Activated T-cell treated with anti-CD3 and anti-CD28 coated beads for 24 hours (primary cell): ENCODE measurements around the gene ADAMTS2.
"Not testable (repeated sequence)": the region's sequence is repeated elsewhere in the genome, so short reads cannot be mapped to it uniquely, and the experiment has no call there.

Experiments
- DNase-seq: peaks from one replicate; pipeline ENCODE4 v3.0.0-alpha.2; 2020; ENCODE audit warnings: low read depth

The ADAMTS2 gene

DNA sequence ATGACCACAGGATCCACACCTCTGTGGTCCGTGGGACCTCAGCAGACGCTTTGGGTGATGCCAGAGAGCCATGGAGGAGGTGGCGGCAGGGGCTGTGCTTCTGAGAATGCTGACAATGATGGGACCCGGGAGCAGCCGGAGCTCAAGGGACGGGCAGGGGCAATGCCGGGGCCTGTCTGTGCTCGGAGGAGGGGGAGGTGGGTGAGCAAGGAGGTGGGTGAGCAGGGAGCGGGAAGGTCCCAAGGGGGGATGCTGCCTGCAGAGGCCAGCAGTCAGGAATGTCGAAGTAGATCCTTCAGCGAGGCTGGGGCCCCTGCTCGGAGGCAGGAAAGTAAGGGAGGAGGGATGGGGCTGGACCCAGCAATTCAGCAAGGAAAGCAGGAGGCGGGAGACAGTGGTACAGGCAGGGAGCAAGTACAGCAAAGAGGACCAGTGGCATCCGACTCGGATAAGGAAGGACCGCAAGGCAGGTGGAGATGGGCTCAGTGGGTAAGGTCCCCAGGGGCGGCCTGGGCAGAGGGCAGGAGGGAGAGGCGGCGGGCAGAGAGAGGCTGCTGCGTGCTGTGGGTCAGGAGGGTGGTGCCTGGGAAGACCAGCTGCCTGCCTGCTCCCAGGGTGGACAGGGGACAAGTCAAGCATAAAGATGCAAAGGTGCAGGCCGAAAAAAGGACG, 49.0 kb downstream of the ADAMTS2 start:
- no peak for DNase-seq

DNA sequence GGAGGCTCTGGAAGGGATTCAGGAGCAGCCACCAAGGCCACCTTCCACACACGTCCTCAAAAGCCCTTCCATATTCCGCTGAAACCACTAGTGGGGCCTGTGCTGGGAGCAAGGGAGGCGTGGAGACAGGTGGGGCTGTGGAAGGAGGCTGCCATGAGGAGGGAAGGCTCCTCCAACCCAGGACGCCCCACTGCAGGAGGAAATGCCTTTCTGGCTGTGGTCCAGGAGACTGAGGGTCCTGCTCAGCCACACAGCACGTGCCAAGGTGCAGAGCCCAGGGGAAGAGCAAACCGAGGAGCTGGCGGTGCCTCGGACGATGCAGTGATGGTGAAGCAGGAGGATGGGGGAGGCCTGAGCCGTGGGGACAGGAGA, 49.5 kb downstream of the ADAMTS2 start:
- DNase-seq: no peak

DNA sequence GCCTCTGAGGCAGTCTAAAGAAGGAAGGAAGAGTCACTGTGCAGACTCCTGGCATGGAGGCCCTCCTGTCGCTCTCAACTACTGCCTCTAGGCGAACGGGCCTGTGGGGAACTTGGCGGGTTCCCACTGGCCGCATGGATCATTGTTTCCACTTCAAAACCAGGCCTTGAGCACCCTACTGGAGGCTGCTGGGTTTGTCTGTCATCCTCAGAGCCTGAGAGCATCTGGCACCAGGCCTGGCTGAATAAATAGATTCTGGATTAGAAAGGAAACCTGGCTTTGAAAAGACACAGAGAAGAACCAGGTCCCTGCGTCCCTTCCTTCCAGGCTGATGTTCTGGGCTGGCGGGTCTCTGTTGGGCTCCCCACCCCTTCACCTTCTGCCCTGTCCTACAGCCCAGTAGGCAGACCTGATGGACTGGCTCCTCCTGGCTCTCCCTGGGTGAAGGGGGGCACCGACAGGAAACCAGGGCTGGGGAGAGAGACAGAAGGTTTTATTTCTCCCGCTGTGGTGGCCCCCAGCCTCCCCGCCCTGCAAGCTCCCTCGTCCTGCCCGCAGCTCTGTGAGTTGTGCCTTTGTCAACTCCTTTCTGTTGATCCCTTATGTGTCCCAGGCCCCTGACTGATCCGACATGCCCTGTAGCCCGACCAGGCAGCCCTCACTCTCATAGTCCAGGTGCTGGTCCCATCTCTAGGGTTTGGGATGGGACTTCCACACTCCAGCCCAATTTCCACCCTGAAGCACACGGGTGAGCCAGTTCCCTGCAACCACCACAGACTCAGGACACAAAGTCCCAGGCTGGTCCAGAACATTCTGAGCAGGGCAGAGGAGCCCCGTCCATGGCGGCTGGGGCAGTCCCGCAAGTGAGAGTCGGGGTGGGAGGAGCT, 50.1 kb downstream of the ADAMTS2 start:
- DNase-seq: no peak

DNA sequence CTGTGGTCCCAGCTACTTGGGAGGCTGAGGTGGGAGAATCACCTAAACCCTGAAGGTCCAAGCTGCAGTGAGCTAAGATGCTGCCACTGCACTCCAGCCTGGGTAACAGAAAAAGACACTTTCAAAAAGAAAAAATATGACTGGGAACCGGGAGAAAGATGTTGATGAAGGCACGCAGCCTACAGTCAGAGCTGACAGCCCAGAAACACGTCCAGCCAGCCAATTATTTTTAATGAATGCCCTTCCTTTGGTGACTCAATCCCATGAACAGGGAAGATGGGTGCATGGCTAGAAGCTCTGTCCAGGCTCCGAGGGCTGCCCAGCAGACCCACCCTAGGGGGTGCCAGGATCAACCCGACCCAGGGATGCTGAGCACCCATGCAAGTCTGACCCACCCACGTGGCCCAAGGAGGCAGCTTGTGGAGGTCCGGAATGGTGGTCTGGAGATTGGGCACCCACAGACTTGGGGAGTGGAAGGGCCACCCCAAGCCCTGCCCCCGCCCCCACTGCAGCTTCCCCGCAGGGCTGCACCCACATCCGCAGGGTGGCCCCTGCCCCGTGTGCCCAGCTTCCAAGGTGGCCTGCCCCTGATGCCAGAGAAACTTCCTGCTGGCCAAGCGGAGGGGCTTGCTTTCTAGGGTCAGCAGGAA, 51.0 kb downstream of the ADAMTS2 start:
- DNase-seq: no peak

DNA sequence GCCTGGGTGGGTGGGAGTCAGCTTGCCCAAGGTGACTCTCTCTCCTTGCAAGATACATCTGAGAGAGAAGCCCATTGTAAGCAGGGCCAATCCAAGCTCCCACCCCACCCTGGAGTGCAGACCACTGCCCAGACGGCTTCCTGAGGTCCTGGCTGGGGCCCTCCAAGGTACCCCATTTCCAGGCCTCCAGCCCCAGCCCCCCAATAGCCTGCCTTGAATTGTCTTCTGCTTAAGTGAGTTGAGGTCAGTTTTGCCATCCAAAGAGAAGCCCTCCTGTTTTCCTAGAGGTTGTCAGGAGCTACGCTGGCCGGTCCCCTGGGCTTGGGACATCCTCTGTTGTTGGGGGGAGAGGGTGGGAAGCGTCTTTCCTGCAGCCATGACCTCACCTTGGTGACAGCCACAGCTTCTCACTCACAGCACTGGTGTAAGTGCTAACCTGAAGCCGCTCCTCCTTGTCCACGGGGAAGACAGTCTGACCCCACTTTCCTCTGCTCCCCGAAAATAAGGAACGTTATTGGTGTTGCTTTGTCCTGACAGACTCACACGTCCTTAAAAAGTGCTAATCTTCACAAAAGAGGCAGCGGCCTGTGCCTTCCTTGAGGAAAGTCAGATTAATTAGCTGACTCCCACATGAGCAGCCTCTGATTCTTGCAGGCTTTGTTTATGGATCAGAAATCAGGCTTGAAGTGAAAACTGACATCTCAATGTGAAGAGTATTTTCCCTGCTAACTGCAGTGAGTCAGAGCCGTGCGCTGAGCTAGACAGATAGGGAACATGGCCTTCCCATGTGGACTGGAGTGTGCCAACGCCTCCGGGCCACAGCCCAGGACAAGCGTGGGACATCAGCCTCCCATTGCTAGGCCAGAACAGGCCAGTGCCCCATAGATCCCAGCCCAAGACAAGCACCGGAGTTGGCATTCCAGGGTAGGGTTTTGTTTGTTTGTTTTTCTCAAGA, 52.3 kb downstream of the ADAMTS2 start:
- no peak for DNase-seq

DNA sequence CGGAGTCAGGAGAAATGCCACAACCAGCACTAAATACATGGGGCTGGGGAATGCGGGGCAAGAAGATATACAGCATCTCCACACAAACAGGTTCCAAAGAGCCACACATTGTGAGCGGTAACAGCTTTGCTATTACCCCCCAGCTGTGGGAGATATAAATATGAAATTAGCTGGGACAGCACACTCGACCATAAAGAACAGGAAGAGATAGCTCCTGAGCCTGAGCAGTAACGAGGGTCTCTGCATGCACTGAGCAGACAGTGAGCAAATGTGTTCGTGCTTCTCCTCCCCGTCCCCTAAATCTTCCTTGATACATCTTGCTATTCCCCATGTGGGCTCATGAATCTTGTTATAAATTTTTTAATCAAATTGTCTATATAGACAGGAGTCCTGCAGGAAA, 53.1 kb downstream of the ADAMTS2 start:
- no peak for DNase-seq

DNA sequence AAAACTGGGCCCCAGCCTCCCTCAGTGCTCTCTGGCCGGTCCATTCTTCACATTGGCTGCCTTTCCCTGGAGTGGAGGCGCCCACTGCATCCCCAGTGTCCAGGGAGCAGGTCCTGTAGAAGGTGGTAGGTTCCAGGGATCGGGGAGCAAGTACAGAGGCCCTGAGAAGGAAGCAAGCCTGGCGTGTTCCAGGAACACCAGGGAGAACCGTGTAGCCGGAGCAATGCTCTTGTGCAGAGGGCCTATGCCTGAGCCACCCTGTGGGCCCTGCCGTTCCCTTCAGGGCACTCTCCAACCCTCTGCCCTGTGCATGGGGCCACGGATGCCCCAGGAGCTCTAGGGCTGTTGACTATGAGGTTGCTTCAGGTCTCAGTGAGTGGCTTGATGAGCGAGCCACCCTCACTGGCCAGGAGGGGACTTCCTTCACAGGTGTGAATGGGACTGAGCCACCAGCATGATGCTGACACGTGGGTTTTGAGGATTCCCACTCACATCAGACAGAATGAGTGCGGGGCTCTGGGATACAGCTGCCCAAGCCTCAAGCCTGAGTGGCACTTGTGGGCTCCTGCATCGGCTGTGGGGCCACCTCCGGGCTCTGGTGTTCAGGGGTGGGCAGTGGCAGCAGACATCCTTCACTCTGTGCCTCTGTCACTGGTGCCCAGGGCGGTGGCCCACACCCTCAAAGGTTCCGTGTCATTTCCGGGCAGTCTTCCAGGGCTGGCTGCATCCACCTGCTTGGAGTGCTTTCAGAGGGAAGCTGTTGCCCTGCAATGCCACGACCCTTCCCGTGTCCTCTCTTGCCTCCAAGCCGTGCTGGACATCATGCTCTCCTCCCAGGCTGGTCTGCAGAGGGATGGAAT, 54.4 kb downstream of the ADAMTS2 start:
- DNase-seq: no peak

DNA sequence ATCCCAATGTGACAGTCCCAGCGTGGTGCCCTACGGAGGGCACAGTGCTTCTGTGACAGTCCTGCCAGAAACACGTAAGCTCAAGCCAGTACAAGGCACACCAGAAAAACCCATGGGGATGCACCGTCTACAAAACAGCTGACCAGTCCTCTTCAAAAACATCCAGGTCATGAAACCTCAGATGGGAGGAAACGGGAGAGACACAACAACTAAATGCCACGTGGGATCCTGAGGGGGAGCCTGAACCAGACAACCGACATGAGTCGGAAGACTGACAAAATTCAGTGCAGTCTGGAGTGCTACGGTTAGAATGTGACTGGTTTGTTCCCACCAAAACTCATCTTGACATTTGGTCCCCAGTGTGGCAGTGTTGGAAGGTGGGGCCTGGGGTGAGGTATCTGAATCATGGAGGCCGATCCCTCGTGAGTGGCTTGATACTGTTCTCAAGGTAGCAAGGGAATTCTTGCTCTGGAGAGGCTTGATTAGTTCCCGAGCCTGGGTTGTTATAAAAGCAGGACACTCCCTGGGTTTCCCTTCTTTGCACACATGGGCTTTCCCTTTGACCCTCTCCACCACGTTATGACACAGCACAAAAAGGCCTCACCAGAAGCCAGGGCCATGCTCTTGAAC, 55.4 kb downstream of the ADAMTS2 start:
- no peak for DNase-seq

DNA sequence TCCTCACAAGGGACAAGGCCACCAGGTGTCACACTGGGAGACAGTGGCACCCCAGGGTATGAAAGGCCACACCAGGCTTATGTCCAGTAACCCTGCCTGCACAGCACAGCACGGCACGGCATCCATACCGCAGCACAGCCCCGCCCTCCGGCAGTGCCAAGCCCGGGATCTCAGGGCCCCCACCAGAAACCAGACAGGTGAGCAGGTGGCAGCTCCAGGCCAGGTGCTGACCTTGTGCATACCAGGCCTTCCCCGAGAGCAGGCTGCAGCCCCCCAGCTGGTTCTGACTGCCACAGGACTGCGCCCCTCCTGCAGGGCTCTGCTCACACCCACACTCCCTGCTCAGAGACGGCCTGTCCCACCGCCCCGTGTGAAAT, 56.5 kb downstream of the ADAMTS2 start:
- no peak for DNase-seq

DNA sequence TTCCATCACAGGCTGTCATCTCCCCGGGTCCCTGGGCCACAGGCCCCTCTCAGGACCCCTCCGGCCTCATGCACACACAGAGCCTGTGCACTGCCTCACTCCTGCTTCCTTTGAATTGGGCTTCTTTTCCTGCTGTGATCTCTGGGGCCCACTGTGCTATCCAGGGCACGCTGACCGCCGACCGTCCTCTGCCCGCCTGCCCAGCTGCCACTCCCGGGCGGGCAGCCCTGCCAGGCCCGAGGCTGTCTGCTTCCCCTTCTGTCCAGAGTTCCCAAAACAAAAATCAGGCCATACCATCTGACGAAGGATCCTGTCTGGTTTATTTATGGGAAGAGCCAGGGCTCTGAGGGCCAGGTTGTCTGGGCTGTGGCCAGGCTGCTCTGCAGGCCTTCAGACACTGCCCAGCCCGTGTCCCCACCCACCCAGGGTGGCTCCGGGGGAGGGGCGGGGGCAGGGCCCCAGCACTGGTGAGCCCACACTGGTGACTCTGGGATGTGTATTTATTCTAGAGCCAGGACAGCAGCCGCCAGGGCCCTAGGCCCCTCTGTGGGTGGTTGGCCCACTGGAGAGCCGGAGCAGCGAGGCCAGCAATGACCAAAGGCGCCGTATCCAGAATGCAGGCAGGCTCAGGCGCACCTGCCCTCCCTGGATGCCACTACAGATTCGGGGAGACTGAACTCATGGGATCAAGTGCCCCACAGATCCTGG, 57.0 kb downstream of the ADAMTS2 start:
- DNase-seq: no peak

DNA sequence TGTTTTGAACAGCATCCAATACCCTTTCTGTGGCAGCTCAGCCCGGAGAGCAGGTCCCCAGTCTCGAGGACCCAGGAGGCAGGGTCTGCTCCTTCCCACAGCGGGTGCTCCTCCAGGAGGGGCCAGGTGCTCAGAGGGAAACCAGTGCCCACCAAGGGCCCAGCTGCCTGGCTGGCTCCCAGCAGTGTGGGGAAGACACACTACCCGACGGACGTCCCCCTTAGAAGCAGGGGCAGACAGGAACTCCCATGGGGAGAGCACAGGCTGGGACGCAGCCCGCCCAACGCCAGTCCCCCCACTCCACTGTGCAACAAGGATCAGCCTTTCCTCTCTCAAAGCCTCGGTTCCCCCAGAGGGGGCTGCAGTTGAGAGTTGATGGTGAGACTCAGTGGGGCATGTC, 57.6 kb downstream of the ADAMTS2 start:
- DNase-seq: no peak

DNA sequence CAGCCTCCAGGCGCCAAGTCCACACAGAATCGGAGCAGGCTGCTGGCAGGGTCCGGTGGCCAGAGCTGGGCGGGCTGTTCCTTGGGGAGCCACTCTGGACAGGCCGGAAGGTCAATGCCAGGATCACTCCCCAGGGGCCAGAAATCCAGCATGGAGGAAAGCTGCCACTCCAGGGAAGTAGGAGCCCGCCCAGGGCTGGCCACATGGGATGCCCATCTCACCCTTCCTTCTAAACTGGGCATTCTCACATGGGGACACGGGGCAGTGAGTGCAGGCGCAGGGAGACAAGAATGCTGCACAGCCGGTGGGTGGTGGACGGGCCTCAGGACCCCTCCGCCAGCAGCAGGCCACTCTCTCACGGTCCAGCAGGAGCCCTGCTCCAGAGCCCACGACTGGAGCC, 58.2 kb downstream of the ADAMTS2 start:
- DNase-seq: no peak

DNA sequence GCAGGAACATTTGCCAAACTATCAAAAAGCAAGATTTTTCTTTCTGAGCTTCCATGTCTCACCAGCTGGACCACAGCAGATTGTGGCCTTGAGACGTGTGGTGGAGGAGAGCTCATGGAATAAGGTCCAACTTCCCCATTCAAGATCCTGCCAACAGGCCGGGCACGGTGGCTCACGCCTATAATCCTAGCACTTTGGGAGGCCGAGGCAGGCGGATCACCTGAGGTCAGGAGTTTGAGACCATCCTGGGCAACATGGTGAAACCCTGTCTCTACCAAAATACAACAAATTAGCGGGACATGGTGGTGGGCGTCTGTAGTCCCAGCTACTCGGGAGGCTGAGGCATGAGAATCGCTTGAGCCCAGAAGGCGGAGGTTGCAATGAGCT, 59.5 kb downstream of the ADAMTS2 start:
- not testable (repeated sequence) for DNase-seq

DNA sequence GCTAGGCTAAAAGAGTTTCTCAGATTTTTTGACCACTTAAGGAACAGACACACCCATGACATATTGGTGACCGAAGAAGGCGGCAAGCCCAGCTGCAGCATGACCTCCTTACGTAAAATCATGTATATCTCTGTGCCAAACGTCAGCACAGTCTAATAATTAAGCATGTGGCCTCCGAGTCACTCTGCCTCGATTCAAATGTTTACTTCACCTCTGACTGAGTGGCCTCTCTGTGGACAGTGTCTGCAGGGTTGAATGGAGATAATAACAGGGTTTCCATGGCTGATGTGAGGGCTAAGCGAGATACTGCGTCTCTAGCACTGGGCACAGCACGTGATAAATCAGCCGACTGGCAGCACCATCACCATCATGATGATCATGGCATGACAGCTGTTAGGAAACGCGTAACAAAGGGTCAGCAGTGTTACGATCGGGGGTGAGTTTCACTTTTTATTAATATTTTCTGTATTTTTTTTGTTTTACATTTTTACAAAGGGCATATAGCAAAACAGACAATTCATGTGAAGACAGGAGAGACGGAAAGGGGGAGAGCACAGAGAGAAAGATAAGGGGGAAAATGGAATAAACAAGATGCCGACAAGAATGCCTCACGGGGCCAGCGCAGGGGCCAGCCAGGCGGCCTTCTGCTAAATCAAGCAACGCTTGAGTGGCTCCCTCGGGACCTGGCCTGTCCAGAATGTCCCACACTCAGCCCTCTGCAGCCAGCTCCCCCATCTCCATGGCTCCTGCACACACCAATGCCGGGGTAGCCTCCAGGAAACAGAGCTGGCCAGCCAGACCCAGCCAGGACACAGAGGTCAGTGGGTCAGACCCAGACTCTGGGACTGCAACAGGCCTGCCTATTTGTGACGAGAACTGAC, 60.3 kb downstream of the ADAMTS2 start:
- no peak for DNase-seq

DNA sequence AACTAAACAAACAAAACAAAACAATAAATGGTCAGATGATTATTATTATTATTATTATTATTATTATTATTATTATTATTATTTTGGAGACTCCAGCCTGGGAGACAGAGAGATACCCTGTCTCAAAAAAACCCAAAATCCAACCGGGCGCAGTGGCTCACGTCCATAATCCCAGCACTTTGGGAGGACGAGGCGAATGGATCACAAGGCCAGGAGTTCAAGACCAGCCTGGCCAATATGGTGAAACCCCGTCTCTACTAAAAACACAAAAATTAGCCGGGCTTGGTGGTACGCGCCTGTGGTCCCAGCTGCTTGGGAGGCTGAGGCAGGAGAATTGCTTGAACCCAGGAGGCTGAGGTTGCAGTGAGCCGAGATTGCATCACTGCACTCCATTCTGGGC, 61.4 kb downstream of the ADAMTS2 start:
- DNase-seq: not testable (repeated sequence)

DNA sequence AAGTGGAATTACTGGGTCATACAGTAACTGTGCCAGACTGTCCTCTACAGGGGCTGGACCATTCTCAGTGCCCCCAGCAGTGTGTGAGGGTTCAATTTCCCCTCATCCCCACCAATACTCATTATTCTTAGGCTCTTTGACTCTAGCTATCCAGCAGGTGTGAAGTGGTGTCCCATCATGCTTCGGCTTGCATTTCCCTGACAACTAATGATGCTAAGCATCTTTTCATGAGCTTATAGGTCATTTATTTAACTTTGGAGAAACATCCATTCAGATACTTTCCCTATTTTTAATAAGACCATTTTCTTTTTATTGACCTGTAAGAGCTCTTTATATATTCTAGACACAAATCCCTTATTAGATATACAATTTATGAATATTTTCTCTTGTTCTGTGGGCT, 63.6 kb downstream of the ADAMTS2 start:
- no peak for DNase-seq

DNA sequence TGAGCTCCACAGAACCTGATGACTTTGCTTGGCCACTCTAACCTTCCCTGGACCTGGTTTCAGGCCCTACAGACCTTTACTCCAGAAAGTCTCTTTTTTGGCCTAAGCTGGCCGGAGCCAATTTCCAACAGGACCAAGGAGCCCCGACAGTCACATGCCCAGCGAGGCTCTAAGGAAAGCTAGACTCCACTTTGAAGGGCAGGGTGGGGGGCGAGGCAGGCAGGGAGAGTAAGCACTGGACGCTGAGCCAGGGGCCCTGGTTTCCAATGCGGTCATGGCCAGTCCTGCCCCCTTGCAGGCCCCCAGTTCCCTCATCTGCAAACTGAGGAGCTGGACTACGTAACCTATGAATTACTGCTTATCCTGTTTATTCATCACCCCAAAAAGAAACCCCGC, 65.2 kb downstream of the ADAMTS2 start:
- DNase-seq: no peak

DNA sequence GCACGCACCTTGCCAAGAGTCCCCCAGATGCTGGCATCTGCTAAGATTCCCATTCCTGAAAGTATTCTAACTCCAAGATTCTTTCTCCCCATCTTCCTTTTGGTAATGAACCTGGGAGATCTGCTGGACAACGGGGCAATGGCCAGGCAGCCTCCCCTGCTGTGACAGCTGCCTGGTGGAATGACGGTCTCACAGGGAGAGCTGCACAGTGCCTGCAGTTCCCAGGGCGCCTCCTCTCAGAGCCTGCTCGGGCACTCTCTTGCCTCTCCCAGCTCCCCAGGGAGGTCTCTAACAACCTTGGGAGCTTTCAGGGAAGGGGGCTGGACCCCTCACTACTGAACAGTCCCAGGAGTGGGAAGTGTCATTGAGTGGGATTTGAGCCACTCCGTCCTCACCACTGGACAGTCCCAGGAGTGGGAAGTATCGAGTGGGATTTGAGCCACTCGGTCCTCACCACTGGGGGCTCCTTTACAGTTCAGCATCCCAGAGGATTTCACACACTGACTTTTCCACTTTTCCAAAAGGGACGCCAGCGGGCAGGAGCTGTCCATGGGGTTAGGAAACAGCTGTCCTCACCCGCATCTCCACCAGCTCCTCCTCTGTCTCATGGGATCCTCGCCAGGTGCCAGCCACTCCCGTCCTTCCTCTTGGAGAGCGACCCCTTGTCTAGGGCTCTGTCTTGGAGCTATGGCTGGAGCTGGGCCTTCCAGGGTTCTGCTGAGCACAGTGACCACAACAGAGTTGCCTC, 65.7 kb downstream of the ADAMTS2 start:
- no peak for DNase-seq
